HUDEP-2 (cell line): ENCODE measurements around the gene NDRG2.

ENCODE experiments used
- DNase-seq, 76 experiments: peaks; one replicate each; lab custom pipeline; 2025; ENCODE audit not compliant: unreplicated experiment in 76 of 76; lab: John Stamatoyannopoulos, UW

NDRG2 gene

DNA sequence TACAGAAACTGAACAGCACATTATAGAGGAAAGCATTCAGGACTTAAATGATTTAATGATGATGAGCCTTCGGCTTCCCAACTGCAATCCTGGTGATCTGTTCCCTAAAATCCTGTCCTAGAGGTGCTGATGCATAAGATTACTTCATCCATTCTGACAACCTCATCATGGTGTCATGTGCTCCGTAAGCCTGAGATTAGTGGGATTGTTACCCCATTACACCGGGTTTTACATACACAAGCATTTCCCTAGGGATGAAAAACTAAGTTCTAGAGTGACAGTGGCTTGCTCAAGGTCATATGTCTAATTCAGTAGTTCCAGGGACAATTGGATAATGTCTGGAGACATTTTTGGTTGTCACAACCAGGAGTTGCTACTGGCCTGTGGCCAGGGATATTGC is 12.3 kb upstream of the NDRG2 start:
- no peak for DNase-seq

DNA sequence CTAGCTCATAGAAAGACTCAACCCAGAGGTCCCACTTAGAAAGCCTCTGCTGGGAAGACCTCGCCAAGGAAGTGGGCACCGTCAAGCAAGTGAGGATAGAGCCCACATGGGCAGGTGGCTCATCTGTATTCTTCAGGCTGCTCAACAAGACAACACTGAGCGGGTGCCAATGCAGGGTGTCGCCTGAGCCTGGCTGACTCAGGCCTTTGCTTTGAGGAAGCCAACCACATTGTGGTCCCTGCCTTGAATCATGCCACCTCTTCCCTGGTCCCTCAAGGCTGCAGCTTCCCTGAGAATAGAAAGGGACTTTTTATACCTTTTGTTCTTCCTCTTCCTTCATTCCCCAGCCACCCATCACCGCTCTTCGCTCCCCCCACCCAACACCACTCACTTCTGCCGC is 11.9 kb upstream of the NDRG2 start:
- no peak for DNase-seq

DNA sequence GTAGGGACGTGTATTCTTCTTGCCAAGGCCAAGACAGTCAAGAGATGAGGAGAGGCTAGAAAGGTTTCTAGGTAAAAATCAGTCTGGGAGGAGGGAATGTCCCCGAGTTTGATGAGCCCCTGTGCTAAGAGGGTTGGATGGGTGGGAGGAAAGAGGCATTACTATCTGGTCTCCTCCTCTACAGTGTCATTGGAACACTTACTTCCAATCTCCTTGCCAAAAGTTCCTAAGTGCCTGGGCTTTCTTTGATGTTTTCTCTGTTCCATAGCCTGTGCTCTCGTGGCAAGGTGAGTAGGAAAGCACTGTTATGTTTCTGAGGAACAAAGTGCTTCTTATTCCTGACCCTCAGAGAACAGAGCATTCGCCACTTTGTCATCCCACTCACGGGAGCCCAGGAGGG is 9.8 kb upstream of the NDRG2 start, which contains the start of gene RNASE13:
TSS of gene RNASE13 (minus strand) at position 101 of the 400 bp plus-strand sequence. CDS start 519 bp downstream, outside the sequence.
- DNase-seq, result no peak

DNA sequence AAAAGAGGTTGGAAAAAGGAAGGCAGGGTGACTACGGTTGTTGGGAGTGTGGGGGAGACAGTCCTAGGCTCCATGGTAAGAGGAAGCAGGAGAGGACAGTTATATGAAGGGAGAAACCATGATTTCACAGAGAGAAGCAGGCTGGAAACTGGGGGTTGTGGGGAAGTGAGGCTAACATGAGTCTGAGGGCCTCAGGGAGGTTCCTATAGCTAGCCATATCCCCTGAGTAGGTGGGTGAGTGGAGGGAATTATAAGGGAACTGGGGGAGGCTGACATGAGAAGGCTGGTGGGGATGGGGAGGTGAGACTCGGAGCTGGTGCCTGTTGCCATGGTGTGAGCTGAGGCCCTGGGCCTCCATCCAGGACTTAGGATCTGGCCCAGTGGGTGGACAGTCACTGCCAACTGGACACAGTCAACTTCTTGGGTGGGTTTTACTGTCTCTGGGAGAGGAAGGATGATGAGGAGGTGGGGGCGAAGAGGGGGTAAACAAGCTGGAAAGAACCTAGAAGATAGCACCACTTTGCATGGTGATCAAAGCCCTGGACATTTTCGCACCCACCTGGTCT is 8.4 kb upstream of the NDRG2 start:
- DNase-seq, result no peak

DNA sequence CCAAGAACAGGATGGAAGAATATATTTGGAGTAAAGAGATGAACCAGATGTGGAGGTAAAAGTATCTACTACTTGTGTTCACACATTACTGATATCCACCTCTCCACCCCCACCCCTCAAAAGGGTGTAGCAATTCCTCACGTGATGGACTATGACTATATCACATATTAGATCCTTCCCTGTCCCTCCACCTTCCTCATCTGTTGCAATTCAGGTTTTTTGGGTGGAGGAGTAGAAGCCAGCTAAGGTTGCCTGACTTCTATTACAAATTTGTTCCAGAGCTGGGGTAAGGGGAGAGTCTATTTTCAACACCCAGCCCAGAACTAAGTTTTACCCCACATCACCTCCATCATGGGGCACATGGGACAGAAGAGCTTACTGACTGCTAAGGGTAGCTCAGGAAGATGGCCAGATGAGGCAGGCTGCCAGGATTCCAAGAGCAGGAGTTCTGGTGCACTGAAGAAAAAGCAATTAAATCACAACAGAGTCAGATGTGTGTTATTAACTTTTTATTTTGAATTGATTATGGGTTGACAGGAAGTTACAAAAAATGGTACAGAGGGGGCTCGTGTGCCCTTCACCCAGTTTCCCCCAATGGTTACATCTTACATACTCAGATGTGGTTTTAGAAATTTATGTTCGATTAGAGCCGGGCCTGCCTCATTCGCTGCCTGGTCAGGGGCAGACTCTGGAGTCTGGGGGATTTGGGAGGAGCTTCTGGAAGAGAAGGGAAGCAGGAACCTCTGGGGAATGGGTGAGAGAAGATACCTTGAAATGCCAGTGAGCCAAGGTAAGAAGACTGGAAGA is 7.7 kb upstream of the NDRG2 start:
- DNase-seq, result no peak

DNA sequence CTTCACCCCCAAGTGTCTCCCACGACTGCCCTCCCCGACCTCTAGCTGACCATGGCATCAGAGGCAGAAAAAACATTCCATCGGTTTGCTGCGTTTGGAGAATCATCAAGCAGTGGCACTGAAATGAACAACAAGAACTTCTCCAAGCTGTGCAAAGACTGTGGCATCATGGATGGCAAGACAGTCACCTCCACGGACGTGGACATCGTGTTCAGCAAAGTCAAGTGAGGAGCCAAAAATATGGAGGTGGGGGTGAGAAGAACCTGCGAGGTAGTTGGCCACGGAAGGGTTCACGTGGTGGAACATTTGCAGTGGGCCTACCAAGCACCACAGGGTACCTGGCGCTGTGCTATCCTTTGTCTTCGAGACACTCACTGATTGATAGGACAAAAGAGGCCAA is 5.7 kb upstream of the NDRG2 start:
- no peak for DNase-seq

DNA sequence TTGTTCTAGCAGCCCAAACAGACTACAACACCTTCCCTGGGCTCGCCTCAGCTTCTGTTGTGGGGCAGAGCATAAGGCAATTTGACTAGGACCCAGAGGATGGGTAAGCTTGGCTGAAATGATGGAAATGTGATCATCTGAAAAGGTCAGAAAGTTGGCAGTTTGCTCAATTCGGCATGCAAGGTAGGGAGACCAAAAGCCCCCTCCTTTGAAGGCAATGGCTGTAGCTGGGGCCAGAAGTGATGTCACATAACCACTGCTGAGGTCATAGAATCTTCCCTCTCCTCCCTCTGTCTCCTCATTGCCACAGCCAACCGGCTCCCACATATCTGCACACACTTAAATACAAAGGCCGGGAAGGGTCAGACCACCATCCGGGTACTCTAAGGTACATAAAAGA is 5.1 kb upstream of the NDRG2 start, which contains the start of gene TPPP2:
TSS of gene TPPP2 (plus strand) at position 301 of the 400 bp plus-strand sequence. CDS start 365 bp downstream, outside the sequence.
- DNase-seq, result no peak

DNA sequence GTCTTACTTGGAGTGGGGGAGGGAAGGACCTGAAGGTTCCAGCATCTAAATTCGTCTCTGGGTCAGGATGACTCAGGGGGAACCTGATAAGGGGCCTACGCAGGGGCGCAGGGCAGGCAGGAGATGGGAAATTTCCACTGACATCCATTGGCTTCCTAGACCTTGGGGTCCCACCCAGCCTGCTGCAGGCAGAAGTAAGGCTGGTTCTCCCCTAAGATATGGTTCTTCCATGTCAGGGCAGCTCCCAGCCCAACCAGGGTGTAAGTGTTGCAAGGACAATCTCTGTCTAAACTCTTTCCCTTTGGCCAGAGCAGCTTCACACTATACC is 2.1 kb upstream of the NDRG2 start:
- no peak for DNase-seq

DNA sequence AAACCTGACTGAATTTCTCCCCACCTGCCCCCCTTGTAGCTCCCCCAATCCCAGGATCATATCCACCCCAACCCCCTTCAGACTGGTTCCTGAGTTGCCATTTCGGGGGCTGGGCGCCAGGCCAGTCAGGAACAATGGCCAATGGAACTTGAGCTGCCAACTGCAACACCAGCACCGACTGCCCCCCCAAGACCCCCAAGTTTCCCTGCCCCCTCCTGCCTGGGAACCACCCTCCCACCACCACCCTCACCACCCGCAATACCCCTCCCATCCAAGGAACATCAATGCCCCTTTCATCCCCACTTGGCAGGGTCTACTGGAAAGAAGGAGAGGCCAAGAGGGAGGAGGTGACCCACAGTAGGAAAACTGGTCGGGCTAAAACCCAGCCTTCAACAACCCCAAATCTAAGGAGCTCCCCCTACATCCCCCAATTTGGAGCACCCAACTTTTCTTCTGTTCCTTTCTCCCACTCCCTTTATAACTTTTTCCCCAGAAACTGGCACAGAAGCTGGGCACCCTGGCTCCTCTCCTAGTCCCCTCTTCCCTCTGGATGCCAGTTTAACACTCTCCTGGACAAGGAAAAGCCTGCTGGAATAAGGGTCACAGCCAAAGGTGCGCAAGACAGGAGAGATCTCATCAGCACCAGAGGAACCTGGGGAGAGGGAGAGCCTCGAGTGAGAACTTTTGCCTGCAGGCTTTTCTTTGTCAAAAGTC is 1.6 kb upstream of the NDRG2 start:
- DNase-seq, result no peak

DNA sequence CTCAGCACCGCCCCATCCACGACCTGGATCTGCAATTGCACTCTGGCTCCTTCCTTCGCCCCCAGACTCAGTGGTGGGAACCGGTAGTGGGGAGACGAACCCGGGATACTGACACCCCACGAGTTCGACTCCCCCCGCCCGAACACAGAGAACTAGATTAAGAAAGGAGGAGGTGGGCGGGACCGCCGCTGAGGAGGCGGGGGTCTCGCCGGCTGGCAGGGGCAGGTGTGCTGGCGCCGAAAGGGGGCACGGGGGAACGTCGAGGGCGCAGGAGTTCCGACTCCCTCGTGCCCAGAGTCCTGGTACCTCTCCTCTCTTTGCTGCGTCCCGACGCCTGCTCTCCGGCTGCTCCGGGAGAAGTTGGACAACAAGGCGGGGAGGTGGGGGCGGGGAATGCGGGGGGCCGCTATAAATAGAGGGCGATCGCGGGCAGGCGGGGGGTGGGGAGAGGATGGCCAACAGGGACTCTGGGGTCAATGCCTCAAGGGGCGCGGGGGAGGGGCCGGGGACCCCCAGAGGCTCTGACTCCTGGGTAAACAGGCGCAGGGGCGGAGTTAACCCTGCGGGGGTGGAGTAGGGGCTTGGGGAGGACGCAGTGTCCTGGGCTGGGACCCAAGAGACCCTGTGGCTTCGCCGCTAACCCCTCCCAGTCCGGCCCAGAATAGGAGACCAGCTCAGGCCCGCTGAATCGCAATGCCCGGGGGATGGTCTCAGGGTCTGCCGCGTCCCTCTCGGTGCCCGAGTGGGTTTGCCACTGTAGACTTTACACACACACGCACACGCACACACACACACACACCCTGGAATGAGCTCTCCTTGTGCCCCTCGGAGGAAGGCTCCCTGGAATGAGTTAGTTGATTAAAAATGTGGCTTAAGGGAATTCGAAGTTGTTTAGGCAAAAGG is 761 bp upstream of the NDRG2 start:
- DNase-seq, result no peak

DNA sequence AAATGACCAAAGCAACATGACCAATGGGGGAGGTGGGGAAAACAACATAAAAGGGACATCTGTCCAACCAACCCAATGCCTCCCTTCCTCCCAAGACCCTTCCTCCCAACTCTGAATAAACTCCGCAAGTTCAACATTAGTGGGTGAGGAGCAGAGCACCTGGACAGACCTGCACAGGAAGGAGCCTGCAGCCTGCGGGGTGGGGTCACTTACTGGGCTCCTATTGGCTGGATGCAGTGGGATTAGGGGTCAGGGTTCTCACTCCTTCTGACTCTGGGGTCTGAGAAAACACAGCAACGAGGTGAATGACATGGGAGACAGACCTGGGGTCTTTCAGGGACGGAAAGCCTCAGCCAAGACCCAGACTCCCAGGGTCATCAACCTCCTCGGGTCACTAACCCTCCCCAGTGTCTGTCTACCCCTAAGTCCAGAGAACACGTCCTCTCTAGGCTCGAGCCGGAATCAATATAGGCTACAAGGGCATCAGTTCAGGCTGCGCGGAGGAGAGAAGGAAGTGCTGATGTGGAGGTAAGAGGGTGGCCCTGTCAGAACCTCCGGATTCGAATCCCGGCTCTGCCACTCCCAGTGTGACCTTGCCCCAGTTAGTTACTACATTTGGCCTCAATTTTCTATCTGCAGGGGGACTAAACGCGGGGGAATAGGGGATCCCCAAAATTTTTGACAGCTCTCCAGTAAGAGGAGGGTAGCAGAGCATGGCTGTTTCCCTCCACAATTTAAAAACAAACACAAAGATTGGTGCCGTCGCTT is 860 bp downstream of the NDRG2 start:
- no peak for DNase-seq

DNA sequence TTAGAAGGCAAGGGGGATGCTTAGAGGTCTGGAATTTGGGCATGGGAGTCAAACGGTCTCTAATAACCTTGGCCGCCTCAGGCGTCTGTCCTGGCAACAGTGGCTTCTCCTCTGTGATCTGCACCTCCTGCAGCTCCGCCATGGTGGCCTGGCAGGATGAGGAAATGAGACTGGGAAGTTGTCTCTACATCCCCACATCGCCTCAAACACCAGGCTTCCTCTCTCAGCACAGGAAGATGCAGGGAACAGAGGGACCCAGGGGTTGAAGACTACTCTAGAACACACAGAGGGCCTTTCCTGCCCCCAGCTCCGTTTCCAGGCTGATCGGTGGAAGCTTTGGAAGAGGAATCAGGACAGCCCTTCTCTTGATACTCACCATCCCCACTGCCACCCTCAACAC is 1.7 kb downstream of the NDRG2 start:
- DNase-seq, result no peak

DNA sequence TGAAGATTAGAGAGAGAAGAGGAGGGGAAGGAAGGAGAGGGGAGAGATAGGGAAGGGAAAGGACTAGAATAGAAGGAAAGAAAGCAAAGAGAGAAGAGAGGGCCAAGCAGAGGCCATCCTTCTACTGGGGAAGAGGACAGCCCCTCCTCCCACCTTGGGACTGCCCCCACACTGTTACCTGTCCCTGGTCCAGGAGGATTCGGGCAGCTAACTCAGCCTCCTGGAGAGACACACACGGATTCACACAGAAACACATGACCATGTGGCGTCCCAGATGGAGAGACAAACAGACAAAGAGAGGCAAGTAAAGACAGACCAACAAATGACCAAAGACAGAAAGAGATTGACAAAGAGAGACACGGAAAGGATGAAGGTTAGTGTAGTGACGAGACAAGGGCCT is 2.2 kb downstream of the NDRG2 start:
- no peak for DNase-seq

DNA sequence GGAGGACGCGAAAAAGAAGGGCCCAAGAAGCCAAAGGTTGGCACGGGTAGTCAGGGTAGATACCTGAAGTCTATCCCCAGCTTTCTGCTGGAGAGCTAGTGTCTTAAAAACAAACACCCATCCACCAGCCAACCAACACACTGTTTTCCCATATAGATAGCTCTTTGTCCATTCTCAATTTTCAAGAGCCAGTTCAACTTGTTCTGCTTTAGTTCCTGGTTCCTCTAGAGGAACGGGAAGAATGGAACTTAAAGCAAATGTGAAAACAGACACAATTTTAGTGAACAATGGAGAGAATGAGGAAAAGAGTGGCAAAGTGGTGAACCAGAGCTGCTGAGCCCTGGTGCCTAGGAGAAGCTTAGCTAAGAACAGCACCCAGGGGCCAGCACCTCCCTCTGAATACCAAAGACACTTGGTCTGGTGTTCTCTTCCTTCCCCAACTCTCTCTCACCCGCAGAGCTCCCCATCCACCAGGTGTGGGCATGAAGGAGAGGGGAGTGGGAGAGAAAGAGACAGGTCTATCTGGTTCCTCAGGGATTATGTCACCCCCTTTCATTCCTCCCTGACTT is 3.8 kb downstream of the NDRG2 start:
- no peak for DNase-seq

DNA sequence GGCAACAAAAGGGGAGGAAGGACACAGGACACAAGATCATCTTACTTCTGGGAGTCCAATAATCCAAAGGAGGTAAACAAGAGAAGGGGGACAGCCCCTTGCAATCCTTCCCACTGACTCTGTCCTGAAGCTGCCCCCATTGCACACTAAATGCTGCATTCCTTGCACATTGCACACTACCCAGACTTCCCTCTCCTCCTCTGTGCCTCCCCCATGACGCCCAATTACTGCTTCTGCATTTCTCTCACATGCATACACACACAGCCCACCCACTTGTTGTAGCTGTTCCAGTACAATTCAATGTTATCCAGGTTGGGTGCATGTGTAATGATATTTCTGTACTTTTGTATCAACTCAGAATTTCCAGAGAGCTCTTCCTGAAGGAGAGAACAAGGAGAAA is 5.5 kb downstream of the NDRG2 start:
- no peak for DNase-seq

DNA sequence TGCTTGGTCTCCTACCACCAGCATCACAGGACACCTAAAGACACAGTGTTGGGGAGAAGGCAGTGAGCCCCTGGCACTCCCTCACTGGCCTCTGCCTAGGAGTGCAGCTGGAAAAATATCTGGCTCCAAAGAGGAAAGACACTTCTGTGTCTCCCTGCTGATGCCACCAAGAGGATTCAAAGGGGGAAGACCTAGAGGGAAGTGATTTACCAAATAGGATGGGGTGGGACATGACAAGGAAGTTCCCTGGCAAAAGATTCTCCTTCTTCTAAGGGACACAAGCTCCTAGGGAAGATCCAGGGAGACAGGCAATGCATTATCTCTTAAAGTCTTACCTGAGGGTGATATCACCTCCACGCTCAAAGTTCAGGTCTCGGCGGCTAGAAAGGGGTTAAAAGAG is 6.1 kb downstream of the NDRG2 start:
- no peak for DNase-seq

DNA sequence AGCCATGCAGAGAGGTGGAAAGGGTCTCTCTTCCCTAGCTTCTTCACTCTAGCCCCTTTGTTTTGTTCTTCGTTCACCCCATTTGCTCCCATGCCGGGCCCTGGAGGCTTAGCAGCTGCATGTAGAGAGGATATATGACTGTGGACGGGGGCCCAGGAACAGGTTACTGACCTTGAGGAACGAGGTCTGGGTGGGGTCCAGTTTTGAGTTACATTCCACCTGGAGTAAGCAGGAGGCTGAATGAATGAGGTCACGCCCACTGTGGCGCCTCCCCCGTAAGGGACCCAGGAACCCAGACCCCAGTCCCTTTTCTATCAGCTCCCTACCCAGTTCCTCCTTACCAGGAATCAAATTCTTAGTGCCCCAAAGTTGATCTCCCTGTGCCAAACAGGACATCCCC is 6.6 kb downstream of the NDRG2 start:
- no peak for DNase-seq

DNA sequence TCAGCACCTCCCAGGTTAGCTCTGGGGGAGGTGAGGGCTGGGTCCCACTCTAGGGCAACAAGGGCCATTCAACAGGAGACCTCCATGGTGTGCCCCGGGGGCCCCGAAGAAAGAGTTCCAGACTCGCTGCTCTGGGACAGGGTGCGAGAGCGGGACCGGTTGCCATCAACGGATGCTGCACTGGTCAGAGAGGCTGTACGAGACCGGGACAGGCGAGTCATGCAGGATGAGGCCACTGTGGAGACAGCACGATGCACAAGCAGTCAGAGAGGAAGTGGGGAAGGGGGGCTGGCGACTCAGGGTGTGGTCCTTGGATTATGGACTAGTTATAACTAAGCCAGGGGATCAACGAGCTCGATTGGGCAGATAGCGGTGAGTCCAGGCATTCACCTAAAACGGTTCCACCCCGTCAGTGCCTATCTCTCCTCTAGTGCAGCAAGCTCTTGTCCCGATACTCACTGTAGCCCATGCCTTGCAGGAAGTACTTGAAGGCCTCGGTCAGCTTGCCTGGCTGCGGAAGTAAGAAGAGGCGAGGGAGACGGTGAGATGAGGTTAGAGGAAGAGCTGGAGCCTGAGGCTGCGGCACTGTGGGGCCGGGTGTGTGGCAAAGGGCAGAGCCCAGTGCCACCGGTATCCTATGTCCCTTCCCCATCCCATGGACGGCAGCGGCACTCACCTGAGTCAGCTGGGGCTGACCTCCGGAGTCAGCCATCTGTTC is 7.2 kb downstream of the NDRG2 start:
- DNase-seq, result no peak
